Measurements from ENCODE around the gene AKT3. TPM values are rescaled to one million over a fixed set of nuclear protein-coding genes. Genes with fewer than 3 reads are reported as not detected.

The AKT3 gene
- total and polyA plus RNA-seq, 2 of the 8 experiments (the other 6 are each of a cell fraction or from before 2014, with no cell fraction given) = 6.0 to 36.4 TPM

GRCh38 chr1:243469497-243469896 is 380.5 kb downstream of the AKT3 start (continued):
- TF ChIP-seq USF2 (IDR thresholded peaks at IDR 0.05; ENCODE audit: low read length) (no peak), SIRT6 (IDR thresholded peaks at IDR 0.05; ENCODE audit: low read length) (no peak), MAX (IDR thresholded peaks at IDR 0.05) (no peak), NANOG (IDR thresholded peaks at IDR 0.05; ENCODE audit: insufficient read depth, low read depth, low read length, poor library complexity, severe bottlenecking) (no peak), JUN (IDR thresholded peaks at IDR 0.05; ENCODE audit: low read depth, low read length) (no peak), NRF1 (IDR thresholded peaks at IDR 0.05; ENCODE audit: low read depth, low read length) (no peak), SRF (IDR thresholded peaks at IDR 0.05; ENCODE audit: low read depth, low read length) (no peak)

Data from H1 (cell line).